Sigmoid colon (tissue), 7 donors: ENCODE results near the gene CAST. TPM values are rescaled to one million over a fixed set of nuclear protein-coding genes. Genes with fewer than 3 reads are reported as not detected.

Experiments
- DNase-seq: peaks from one replicate; pipeline ENCODE4 v3.0.0-alpha.2; 2019
- H3K27ac ChIP-seq, 4 donors: fragments of 200-600 bp; sonication (generic); one replicate each; pipeline ENCODE4 v1.5.1; 2016 to 2019; ENCODE audit warnings: mild to moderate bottlenecking in 1 of 4
- H3K27me3 ChIP-seq, 3 donors: fragments of 200-600 bp; sonication (generic); one replicate each; pipeline ENCODE4 v1.5.1; 2019; ENCODE audit warnings: mild to moderate bottlenecking in 1 of 3
- H3K36me3 ChIP-seq, 4 donors: fragments of 200-600 bp; sonication (generic); one replicate each; pipeline ENCODE4 v1.5.1; 2016 to 2019
- H3K4me1 ChIP-seq, 4 donors: fragments of 200-600 bp; sonication (generic); one replicate each; pipeline ENCODE4 v1.5.1; 2017 to 2019
- H3K4me3 ChIP-seq, 4 donors: fragments of 200-600 bp; sonication (generic); one replicate each; pipeline ENCODE4 v1.5.1; 2017 to 2019; ENCODE audit warnings: mild to moderate bottlenecking in 2 of 4, moderate library complexity in 1 of 4
- H3K9me3 ChIP-seq, 4 donors: fragments of 200-600 bp in 3 of 4; sonication (generic) in 3 of 4; one replicate each; pipeline versions ENCODE4 v1.5.1 to v1.6.1; 2013 to 2019
- CTCF ChIP-seq, 4 experiments: fragments of 450-650 bp in 3 of 4; fragments of 200-600 bp in 1 of 4; IDR thresholded peaks; one replicate each; pipeline ENCODE4 v1.5.1; 2016 to 2019; ENCODE audit warnings: antibody characterized with exemption in 4 of 4, mild to moderate bottlenecking in 3 of 4, moderate library complexity in 2 of 4
- EP300 ChIP-seq, 4 donors: sonication (generic); formaldehyde crosslinking; IDR thresholded peaks; one replicate each; pipeline ENCODE4 v1.6.1; 2017; ENCODE audit warnings: antibody characterized with exemption in 4 of 4
- POLR2A ChIP-seq, 2 donors: fragments of 450-650 bp; IDR thresholded peaks; one replicate each; pipeline ENCODE4 v1.6.1; 2016; ENCODE audit warnings: antibody characterized with exemption in 2 of 2, mild to moderate bottlenecking in 2 of 2, moderate library complexity in 2 of 2
- POLR2AphosphoS5 ChIP-seq, 4 donors: sonication (generic); formaldehyde crosslinking; IDR thresholded peaks; one replicate each; pipeline ENCODE4 v1.6.1; 2017; ENCODE audit warnings: antibody characterized with exemption in 4 of 4
- WGBS, 2 donors: extraction: QIAGEN DNeasy Blood & Tissue Kit; methylation state at CpG; one replicate each; pipeline ENCODE4 v1.1.7; 2013; 5-methylcytosine and 5-hydroxymethylcytosine counted together
- intact Hi-C: fragments of 100-400 bp; cut with DNase I; formaldehyde crosslinking; loops from one replicate; pipeline ENCODE4 v1.15.1; 2023
- polyA plus RNA-seq, 3 donors: library from polyadenylated mRNA; stranded (reverse); fragments of 200-250 nt; gene quantifications; one replicate each; pipeline ENCODE4 v1.2.3, GENCODE V29; 2013
- total RNA-seq, 4 donors: library from RNA; depleted of rRNA; stranded (reverse); fragments of >200 nt; gene quantifications; one replicate each; pipeline ENCODE4 v1.1.0, GENCODE V29; 2016
- donor health status: healthy with polysubstance abuse.
- donor health status: Bipolar disorder and iron deficiency.
- donor health status: healthy.

Gene CAST, protein sequence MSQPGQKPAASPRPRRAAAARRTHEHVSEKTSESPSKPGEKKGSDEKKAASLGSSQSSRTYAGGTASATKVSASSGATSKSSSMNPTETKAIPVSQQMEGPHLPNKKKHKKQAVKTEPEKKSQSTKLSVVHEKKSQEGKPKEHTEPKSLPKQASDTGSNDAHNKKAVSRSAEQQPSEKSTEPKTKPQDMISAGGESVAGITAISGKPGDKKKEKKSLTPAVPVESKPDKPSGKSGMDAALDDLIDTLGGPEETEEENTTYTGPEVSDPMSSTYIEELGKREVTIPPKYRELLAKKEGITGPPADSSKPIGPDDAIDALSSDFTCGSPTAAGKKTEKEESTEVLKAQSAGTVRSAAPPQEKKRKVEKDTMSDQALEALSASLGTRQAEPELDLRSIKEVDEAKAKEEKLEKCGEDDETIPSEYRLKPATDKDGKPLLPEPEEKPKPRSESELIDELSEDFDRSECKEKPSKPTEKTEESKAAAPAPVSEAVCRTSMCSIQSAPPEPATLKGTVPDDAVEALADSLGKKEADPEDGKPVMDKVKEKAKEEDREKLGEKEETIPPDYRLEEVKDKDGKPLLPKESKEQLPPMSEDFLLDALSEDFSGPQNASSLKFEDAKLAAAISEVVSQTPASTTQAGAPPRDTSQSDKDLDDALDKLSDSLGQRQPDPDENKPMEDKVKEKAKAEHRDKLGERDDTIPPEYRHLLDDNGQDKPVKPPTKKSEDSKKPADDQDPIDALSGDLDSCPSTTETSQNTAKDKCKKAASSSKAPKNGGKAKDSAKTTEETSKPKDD
- 100 to 1,000 TPM; 225 to 348 (median 247) TPM for total RNA-seq
- 100 to 1,000 TPM; 138 to 151 (median 147) TPM for polyA plus RNA-seq

DNA sequence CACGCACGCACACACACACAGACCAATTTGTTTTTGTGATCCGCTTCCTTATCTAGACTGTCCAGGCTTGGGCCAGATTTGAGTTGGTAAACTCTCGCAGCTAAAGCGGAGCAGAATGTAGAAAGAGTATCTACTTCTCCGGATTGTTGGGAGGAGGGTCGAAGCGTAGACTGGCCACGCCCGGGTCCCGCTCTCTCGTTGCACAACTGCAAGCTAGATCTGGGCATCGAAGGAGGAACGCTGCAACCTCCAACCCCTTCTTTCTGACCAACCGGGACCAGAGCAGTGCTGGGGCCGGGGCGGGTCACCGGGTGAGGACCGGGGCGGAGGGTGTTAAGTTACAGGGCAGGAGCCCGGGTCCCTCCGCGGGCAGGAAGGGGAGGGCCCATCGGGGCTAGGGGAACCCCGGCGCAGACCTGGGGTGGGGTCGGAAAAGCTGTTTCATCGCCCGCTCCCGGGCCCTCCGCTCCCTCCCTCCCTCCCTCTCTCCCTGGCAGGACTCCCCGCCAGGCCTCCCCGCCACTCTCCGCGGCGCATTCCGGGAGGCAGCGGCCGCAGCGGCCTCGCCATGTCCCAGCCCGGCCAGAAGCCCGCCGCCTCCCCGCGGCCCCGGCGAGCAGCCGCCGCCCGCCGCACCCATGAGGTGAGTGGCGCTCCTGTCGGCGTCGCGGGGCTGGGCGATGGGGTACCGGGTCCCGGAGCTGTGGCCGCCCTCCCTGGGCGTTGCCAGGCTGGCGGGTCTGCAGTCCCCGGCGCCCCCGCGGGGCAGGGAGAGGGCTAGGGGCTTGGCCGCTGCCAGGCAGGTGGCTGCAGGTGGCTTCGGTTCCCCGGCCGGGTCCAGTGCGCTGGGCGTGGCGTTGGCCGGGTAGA lies at the start of gene CAST:
TSS of gene CAST (plus strand) at position 522 of the 870 bp plus-strand sequence. CDS start at position 569, 47 bp downstream.
- intact Hi-C loops = loop anchor here (2.0 to 5.0 kb wide), 7 partner anchors 41 to 700 kb away; partner anchors contain the start of genes ELL2, ERAP1 and RIOK2
- peak; percentile 98 for DNase-seq
- no peaks in the 10 kb centered on the region for H3K36me3 ChIP-seq
- TF ChIP-seq POLR2A (IDR thresholded peaks at IDR 0.05) (peak; percentile 41 to 56), POLR2AphosphoS5 (IDR thresholded peaks at IDR 0.05) (peak; percentile 54 to 87 (median 84)), CTCF (IDR thresholded peaks at IDR 0.05) (no peak), EP300 (IDR thresholded peaks at IDR 0.05) (peak in 1 of 4 donors; percentile 24)
- H3K27ac ChIP-seq = peak within 1 kb of the TSS; percentile 99 to 100 (median 100)
- no peaks in the 10 kb centered on the region for H3K27me3 ChIP-seq
- H3K4me1 ChIP-seq = peaks cover 0 to 42% (median 18%) of the 10 kb centered on the region in 4 donors
- 0 to 1% methylated on average over 73 to 75 of the region's 75 CpGs for WGBS, 2 donors
- H3K4me3 ChIP-seq = peak within 1 kb of the TSS; percentile 92 to 98 (median 94)
- H3K9me3 ChIP-seq = no peaks in the 10 kb centered on the region

- no peaks in the 10 kb centered on the region for H3K27me3 ChIP-seq
- H3K9me3 ChIP-seq = no peaks in the 10 kb centered on the region
- peaks cover 0 to 10% (median 3%) of the 10 kb centered on the region in 4 donors for H3K4me1 ChIP-seq
- H3K4me3 ChIP-seq = no peak overlapping the region
- intact Hi-C loops = loop anchor here (2.0 to 10.0 kb wide), 4 partner anchors 113 to 548 kb away; partner anchors contain the start of genes ERAP1 and ERAP2
- H3K27ac ChIP-seq = peak overlapping the region in 3 of 4 donors; percentile 14 to 58 (median 20)
- WGBS, 2 donors = 8 to 27% methylated on average over 6 of the region's 6 CpGs
- H3K36me3 ChIP-seq = no peaks in the 10 kb centered on the region
- no peak for TF ChIP-seq EP300 (IDR thresholded peaks at IDR 0.05)
- no peak for TF ChIP-seq POLR2A (IDR thresholded peaks at IDR 0.05)
- peak; percentile 35 to 55 (median 52) for TF ChIP-seq CTCF (IDR thresholded peaks at IDR 0.05)
- no peak for TF ChIP-seq POLR2AphosphoS5 (IDR thresholded peaks at IDR 0.05)
- DNase-seq = peak; percentile 76
Measured at GRCh38 chr5:96614110-96614691, 48.0 kb upstream of the CAST start.

- no peak overlapping the region for H3K27ac ChIP-seq
- TF ChIP-seq EP300 (IDR thresholded peaks at IDR 0.05) = no peak
- TF ChIP-seq CTCF (IDR thresholded peaks at IDR 0.05) = no peak
- no peak for TF ChIP-seq POLR2AphosphoS5 (IDR thresholded peaks at IDR 0.05)
- no peak for TF ChIP-seq POLR2A (IDR thresholded peaks at IDR 0.05)
Measured at GRCh38 chr5:96615223-96615622, 47.0 kb upstream of the CAST start.

More at GRCh38 chr5:96615223-96615622, 47.0 kb upstream of the CAST start:
- no peaks in the 10 kb centered on the region for H3K36me3 ChIP-seq
- 91 to 92% methylated on average over 3 of the region's 3 CpGs for WGBS, 2 donors
- H3K9me3 ChIP-seq = no peaks in the 10 kb centered on the region
- peaks cover 0 to 10% (median 3%) of the 10 kb centered on the region in 4 donors for H3K4me1 ChIP-seq
- DNase-seq = no peak
- no peaks in the 10 kb centered on the region for H3K27me3 ChIP-seq
- intact Hi-C loops = loop anchor here (2.0 to 10.0 kb wide), 4 partner anchors 47 to 190 kb away; partner anchors contain the start of genes CAST and ERAP1
- H3K4me3 ChIP-seq = no peak overlapping the region
